Ishikawa (cell line): ENCODE data around the gene FOXI1.

Experiments
- CEBPB ChIP-seq: IDR thresholded peaks from 2 replicates; pipeline ENCODE4 v1.6.1; 2012
- CREB1 ChIP-seq: IDR thresholded peaks from 2 replicates; pipeline ENCODE4 v1.6.1; 2012; ENCODE audit warnings: low read depth
- EGR1 ChIP-seq: IDR thresholded peaks from 2 replicates; pipeline ENCODE4 v1.6.1; 2012
- EP300 ChIP-seq: IDR thresholded peaks from 2 replicates; pipeline ENCODE4 v1.6.1; 2012; ENCODE audit warnings: borderline replicate concordance
- FOXM1 ChIP-seq: IDR thresholded peaks from 2 replicates; pipeline ENCODE4 v1.6.1; 2012; ENCODE audit warnings: low read depth, borderline replicate concordance
- MAX ChIP-seq: IDR thresholded peaks from 2 replicates; pipeline ENCODE4 v1.6.1; 2012
- NFIC ChIP-seq: IDR thresholded peaks from 2 replicates; pipeline ENCODE4 v1.6.1; 2012
- RAD21 ChIP-seq: IDR thresholded peaks from 2 replicates; pipeline ENCODE4 v1.6.1; 2012; ENCODE audit warnings: low read depth
- REST ChIP-seq: IDR thresholded peaks from 2 replicates; pipeline ENCODE4 v1.6.1; 2012; ENCODE audit warnings: low read depth, mild to moderate bottlenecking
- TAF1 ChIP-seq: IDR thresholded peaks from 2 replicates; pipeline ENCODE4 v1.6.1; 2012; ENCODE audit warnings: low read depth, mild to moderate bottlenecking
- TCF12 ChIP-seq: IDR thresholded peaks from 2 replicates; pipeline ENCODE4 v1.6.1; 2012; ENCODE audit warnings: low read depth
- TEAD4 ChIP-seq: IDR thresholded peaks from 2 replicates; pipeline ENCODE4 v1.6.1; 2012
- USF1 ChIP-seq: IDR thresholded peaks from 2 replicates; pipeline ENCODE4 v1.6.1; 2012
- YY1 ChIP-seq: IDR thresholded peaks from 2 replicates; pipeline ENCODE4 v1.6.1; 2012; ENCODE audit warnings: low read depth
- ZBTB7A ChIP-seq: IDR thresholded peaks from 2 replicates; pipeline ENCODE4 v1.6.1; 2012; ENCODE audit warnings: low read depth

FOXI1 gene

GRCh38 chr5:170104710-170105109 lies 987 bp upstream of the FOXI1 start:
- TF ChIP-seq EGR1 (no peak), MAX (no peak), TEAD4 (no peak), EP300 (no peak), REST (no peak), NFIC (no peak), TCF12 (no peak), CEBPB (no peak), YY1 (no peak), FOXM1 (no peak), CREB1 (no peak), RAD21 (no peak), TAF1 (no peak), USF1 (no peak), ZBTB7A (no peak)

GRCh38 chr5:170107674-170108073 lies 2.0 kb downstream of the FOXI1 start:
- no peak for TF ChIP-seq EGR1
- TF ChIP-seq RAD21 = no peak
- no peak for TF ChIP-seq NFIC
- no peak for TF ChIP-seq USF1
- no peak for TF ChIP-seq TCF12
- TF ChIP-seq MAX = no peak
- no peak for TF ChIP-seq TEAD4
- TF ChIP-seq ZBTB7A = no peak
- TF ChIP-seq FOXM1 = no peak
- no peak for TF ChIP-seq YY1

DNA sequence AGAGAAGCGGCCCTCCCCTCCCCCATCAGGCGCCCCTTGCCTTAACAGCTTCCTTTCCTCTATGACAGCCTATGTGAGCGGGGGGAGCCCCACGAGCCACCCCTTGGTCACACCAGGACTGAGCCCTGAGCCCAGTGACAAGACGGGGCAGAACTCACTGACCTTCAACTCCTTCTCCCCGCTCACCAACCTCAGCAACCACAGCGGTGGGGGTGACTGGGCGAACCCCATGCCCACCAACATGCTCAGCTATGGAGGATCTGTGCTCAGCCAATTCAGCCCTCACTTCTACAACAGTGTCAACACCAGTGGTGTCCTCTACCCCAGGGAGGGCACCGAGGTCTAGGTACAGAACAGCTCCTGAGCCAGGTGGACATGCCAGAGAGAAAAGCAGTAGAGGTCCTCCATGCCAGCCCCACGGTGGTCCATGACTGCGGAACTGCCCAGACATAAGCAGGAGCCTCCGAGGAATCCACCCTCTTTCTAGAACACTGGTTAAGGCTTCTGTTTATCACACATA lies 2.6 kb downstream of the FOXI1 start:
- TF ChIP-seq NFIC (no peak), TEAD4 (no peak), USF1 (no peak), TCF12 (no peak), EGR1 (no peak), ZBTB7A (no peak), YY1 (no peak), CREB1 (no peak), CEBPB (no peak), EP300 (no peak), TAF1 (no peak), FOXM1 (no peak), MAX (no peak), RAD21 (no peak), REST (no peak)

DNA sequence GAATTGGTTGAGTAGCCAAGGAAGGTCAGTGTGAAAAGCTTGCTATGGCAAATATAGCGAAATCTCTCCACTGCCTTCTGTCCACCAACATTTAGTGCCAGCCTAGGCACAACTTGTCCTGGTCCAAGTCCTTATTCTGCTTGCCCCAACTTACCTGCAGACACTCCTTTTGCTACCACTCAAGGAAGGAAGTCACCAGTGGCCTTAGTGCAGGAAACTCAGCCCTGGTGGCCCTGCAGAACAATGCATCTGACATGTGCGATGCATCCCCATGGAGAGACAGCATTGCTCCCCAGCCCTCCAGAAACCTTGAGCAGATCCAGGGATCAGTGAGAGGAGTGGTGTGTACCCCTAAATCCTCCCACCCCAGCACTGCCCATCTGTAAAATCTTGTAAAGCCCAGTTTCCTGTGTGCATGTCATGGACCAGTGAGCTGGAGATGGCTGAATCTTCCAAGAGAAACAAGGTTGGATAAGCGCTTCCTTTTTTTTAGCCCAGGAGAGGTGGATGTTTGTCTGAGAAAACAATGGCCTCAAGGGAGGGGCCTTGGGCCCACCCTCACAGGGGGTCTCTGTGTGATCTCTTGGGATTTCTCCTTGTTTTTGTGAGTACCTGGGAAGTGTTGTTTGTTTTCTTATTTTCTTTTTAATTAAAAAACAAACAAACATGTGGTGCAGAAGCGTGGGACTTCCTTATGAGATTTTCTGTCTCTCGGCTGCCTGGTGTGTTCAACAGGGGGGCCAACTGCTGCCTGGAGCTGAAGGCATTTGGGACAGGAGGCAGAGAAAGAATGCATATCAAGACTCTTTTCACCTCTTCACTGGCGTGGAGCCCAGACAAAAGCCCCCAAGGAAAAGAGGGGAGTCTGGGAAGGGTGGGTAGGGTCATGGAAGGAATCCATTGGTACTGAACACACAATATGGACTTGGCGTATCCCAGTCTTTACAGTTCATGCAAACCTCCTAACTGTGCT lies 3.6 kb downstream of the FOXI1 start:
- TF ChIP-seq FOXM1 (no peak), TCF12 (no peak), RAD21 (no peak), USF1 (no peak), ZBTB7A (no peak), YY1 (no peak), TAF1 (no peak)
